HEK293 (cell line): Measurements from ENCODE around the gene TREM1.

Experiments used
- CTCF ChIA-PET: fragments of 350-600 bp; formaldehyde crosslinking; extraction: SDS; loops from one replicate; lab custom pipeline; 2021; ENCODE audit warnings: antibody characterized with exemption; lab: Yijun Ruan, JAX
- POLR2A ChIA-PET: fragments of 300-600 bp; formaldehyde crosslinking; extraction: SDS; loops from one replicate; lab custom pipeline; 2020; ENCODE audit warnings: antibody characterized with exemption, inconsistent platforms; lab: Yijun Ruan, JAX
- H3K27ac ChIP-seq: fragments of 200-500 bp; sonication (Bioruptor generic); 2 replicates; pipeline ENCODE4 v1.5.1; 2014; ENCODE audit warnings: low read depth, low read length, control low read depth, inconsistent platforms; ENCODE audit errors: extremely low read depth
- H3K36me3 ChIP-seq, 2 experiments: fragments of 200-500 bp in 1 of 2; sonication (Bioruptor generic) in 1 of 2; 1 replicate in 1 of 2; 2 replicates in 1 of 2; pipeline ENCODE4 v1.5.1; 2014 to 2017; ENCODE audit warnings: inconsistent platforms in 2 of 2, low read length in 2 of 2; ENCODE audit not compliant: control insufficient read depth in 2 of 2, insufficient read depth in 1 of 2
- H3K4me1 ChIP-seq: fragments of 200-500 bp; sonication (Bioruptor generic); 2 replicates; pipeline ENCODE4 v1.5.1; 2014; ENCODE audit warnings: mild to moderate bottlenecking, low read length, inconsistent platforms; ENCODE audit not compliant: control insufficient read depth, insufficient read depth
- H3K4me3 ChIP-seq: 2 replicates; pipeline ENCODE4 v1.5.1; 2011; ENCODE audit warnings: low read depth, mild to moderate bottlenecking, control low read depth, low read length, moderate library complexity
- H3K9me3 ChIP-seq: fragments of 200-500 bp; sonication (Bioruptor generic); 2 replicates; pipeline ENCODE4 v1.5.1; 2014; ENCODE audit warnings: low read depth, low read length, inconsistent platforms; ENCODE audit not compliant: control insufficient read depth, insufficient read depth
- PRDM10 ChIP-seq: fragments of 450-650 bp; formaldehyde crosslinking; IDR thresholded peaks from 2 replicates; pipeline ENCODE4 v1.5.1; 2016; ENCODE audit warnings: missing biosample characterization, missing genetic modification characterization
- REST ChIP-seq: fragments of 450-650 bp; formaldehyde crosslinking; IDR thresholded peaks from 2 replicates; pipeline ENCODE4 v1.5.1; 2016; ENCODE audit warnings: missing biosample characterization, missing genetic modification characterization
- WT1 ChIP-seq: fragments of 450-650 bp; formaldehyde crosslinking; IDR thresholded peaks from 2 replicates; pipeline ENCODE4 v1.5.1; 2016; ENCODE audit warnings: missing biosample characterization, missing genetic modification characterization
- ZBTB10 ChIP-seq: fragments of 450-650 bp; formaldehyde crosslinking; IDR thresholded peaks from 2 replicates; pipeline ENCODE4 v1.5.1; 2016; ENCODE audit warnings: missing biosample characterization, missing genetic modification characterization
- ZFHX2 ChIP-seq: fragments of 450-650 bp; formaldehyde crosslinking; conservative IDR thresholded peaks from 2 replicates; pipeline ENCODE4 v1.5.1; 2016; ENCODE audit warnings: missing biosample characterization, missing genetic modification characterization
- ZIC2 ChIP-seq: fragments of 450-650 bp; formaldehyde crosslinking; IDR thresholded peaks from 2 replicates; pipeline ENCODE4 v1.5.1; 2016; ENCODE audit warnings: missing biosample characterization, missing genetic modification characterization
- ZNF138 ChIP-seq: fragments of 450-650 bp; formaldehyde crosslinking; IDR thresholded peaks from 2 replicates; pipeline ENCODE4 v1.5.1; 2016; ENCODE audit warnings: missing biosample characterization, missing genetic modification characterization, borderline replicate concordance
- ZNF211 ChIP-seq: fragments of 450-650 bp; formaldehyde crosslinking; IDR thresholded peaks from 2 replicates; pipeline ENCODE4 v1.5.1; 2016; ENCODE audit warnings: low read depth, missing biosample characterization, missing genetic modification characterization
- ZNF221 ChIP-seq: fragments of 450-650 bp; formaldehyde crosslinking; IDR thresholded peaks from 2 replicates; pipeline ENCODE4 v1.5.1; 2017; ENCODE audit warnings: missing biosample characterization, missing genetic modification characterization, borderline replicate concordance
- ZNF280D ChIP-seq: fragments of 450-650 bp; formaldehyde crosslinking; IDR thresholded peaks from 2 replicates; pipeline ENCODE4 v1.5.1; 2016; ENCODE audit warnings: missing biosample characterization, missing genetic modification characterization
- ZNF600 ChIP-seq: fragments of 450-650 bp; formaldehyde crosslinking; IDR thresholded peaks from 2 replicates; pipeline ENCODE4 v1.5.1; 2016; ENCODE audit warnings: missing biosample characterization, missing genetic modification characterization

The TREM1 gene

GRCh38 chr6:41332241-41332640 is 45.8 kb upstream of the TREM1 start:
- H3K36me3 ChIP-seq = no peaks in the 10 kb centered on the region
- H3K27ac ChIP-seq = no peak overlapping the region
- POLR2A ChIA-PET = no interaction called here
- CTCF ChIA-PET = interaction anchor here (1.9 to 3.4 kb wide), 2 partner anchors 12 to 26 kb away, joined by 9 to 16 read pairs; no protein-coding TSS in a partner anchor
- no peaks in the 10 kb centered on the region for H3K4me1 ChIP-seq
- TF ChIP-seq ZNF280D (tag by site-specific recombination) = no peak
- TF ChIP-seq ZFHX2 (tag by site-specific recombination) = 0 out of 2 replicates have a peak, but pooled peaks have one; percentile 21
- no peak overlapping the region for H3K4me3 ChIP-seq
- no peaks in the 10 kb centered on the region for H3K9me3 ChIP-seq

GRCh38 chr6:41331401-41332150 is 45.1 kb upstream of the TREM1 start:
- H3K27ac ChIP-seq = no peak overlapping the region; the same call in 1 of the 2 replicates
- H3K4me3 ChIP-seq = no peak overlapping the region
- CTCF ChIA-PET = interaction anchor here (0.6 to 3.4 kb wide), 4 partner anchors 11 to 350 kb away, joined by 3 to 16 read pairs (median 10); no protein-coding TSS in a partner anchor
- H3K9me3 ChIP-seq = no peaks in the 10 kb centered on the region
- H3K36me3 ChIP-seq = no peaks in the 10 kb centered on the region
- TF ChIP-seq ZNF221 (tag by site-specific recombination) (no peak), REST (tag by site-specific recombination) (peak; percentile 95), PRDM10 (tag by site-specific recombination) (0 out of 2 replicates have a peak, but pooled peaks have one; percentile 9), ZNF138 (tag by site-specific recombination) (no peak), ZBTB10 (no peak), WT1 (no peak), ZNF600 (tag by site-specific recombination) (0 out of 2 replicates have a peak, but pooled peaks have one; percentile 28), ZIC2 (tag by site-specific recombination) (peak; percentile 51), ZNF211 (tag by site-specific recombination) (0 out of 2 replicates have a peak, but pooled peaks have one; percentile 7)
- TF ChIP-seq, all 188 proteins: peak for 5
- POLR2A ChIA-PET = no interaction called here
- H3K4me1 ChIP-seq = no peaks in the 10 kb centered on the region
